Caki2 (cell line): ENCODE measurements around the gene MRPS11. TPM values are rescaled to one million over a fixed set of nuclear protein-coding genes. Genes with fewer than 3 reads are reported as not detected.
"Not testable (repeated sequence)": the region's sequence is repeated elsewhere in the genome, so short reads cannot be mapped to it uniquely, and the experiment has no call there.

Experiments used
- DNase-seq: peaks from one replicate; pipeline ENCODE4 v3.0.0-alpha.2; 2015; ENCODE audit warnings: low read depth
- in situ Hi-C: cut with HindIII; loops from 2 replicates; pipeline ENCODE4 v1.10.0; 2016; ENCODE audit warnings: low sequenced_read_pairs, low pct_unique_long_range_greater_than_20kb, mixed read lengths
- total RNA-seq: library from RNA; depleted of rRNA; stranded (reverse); fragments of >200 nt; shearing (Covaris generic); gene quantifications from 2 replicates; pipeline ENCODE4 v1.2.3, GENCODE V29; 2014; ENCODE audit warnings: low replicate concordance

MRPS11 gene
- total RNA-seq, 1 experiment from 2014 or later: 70.5 TPM

GRCh38 chr15:88453651-88454050 lies 13.9 kb upstream of the MRPS11 start:
- in situ Hi-C loops: no loop called here
- DNase-seq: no peak

GRCh38 chr15:88454236-88454635 lies 13.3 kb upstream of the MRPS11 start:
- DNase-seq: no peak
- in situ Hi-C loops: no loop called here

GRCh38 chr15:88454867-88455810 lies 12.4 kb upstream of the MRPS11 start:
- peak; percentile 47 for DNase-seq
- in situ Hi-C loops: no loop called here

DNA sequence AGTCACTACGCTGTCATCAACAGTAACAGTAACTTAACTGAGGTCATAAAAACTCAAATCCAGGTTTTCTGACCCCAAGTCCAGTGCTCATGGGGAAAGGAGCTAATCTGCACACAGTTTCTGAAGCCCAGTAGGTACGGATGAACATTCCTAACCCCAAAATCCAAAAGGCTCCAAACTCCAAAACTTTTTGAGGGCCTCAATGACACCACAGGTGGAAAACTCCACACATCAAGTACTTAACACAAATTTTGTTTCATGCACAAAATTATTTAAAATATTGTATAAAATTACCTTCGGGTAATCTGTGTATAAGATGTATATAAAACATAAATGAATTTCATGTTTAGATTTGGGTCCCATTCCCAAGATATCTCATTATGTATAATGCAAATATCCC lies 10.8 kb upstream of the MRPS11 start:
- DNase-seq: no peak
- in situ Hi-C loops: no loop called here

GRCh38 chr15:88463870-88464532 lies 3.5 kb upstream of the MRPS11 start:
- DNase-seq: no peak
- in situ Hi-C loops: no loop called here

- in situ Hi-C loops: no loop called here
- peak; percentile 14 for DNase-seq
Observed at GRCh38 chr15:88465633-88466224, 1.8 kb upstream of the MRPS11 start.

DNA sequence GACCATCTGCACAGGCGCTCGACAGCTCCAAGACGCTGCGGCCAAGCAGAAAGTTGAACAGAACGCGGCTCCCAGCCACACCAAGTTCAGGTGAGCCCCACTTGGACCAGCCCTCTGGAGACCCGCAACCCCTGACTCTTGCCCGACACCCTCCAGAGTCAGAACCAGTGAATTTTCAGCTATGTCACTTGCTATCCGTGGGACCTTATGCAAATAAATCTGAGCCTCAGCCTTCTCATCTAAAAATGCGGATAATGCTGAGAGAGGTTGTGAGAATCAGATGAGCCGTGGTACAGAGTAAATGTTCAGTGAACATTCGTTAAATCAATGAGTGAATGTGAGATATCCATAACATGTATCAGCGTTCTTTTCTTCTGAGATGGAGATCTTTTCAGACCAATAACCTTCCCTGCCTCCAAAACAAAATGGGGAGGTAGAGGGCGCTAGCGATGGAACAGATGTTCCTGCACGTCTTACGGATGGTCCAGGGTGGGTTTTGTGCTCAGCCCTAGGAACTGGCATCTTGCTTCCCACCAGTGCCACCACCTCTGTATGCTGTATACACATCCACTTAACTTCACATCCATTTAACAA lies 524 bp downstream of the MRPS11 start:
- in situ Hi-C loops: no loop called here

DNA sequence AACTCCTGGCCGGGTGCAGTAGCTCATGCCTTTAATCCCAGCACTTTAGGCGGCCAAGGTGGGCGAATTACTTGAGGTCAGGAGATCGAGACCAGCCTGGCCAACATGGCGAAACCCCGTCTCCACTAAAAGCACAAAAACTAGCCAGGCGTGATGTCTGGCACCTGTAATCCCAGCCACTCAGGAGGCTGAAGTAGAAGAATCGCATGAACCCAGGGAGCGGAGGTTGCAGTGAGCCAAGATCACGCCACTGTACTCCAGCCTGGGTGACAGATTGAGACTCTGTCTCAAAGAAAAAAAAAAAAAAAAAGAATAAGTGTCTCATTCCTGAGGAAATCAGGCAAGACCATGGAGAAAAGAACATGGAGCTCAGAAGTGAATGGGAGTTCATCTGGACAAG lies 1.2 kb downstream of the MRPS11 start:
- in situ Hi-C loops, DNase-seq: not testable (repeated sequence)

More for the DNA sequence above, 524 bp downstream of the MRPS11 start:
- no peak for DNase-seq

DNA sequence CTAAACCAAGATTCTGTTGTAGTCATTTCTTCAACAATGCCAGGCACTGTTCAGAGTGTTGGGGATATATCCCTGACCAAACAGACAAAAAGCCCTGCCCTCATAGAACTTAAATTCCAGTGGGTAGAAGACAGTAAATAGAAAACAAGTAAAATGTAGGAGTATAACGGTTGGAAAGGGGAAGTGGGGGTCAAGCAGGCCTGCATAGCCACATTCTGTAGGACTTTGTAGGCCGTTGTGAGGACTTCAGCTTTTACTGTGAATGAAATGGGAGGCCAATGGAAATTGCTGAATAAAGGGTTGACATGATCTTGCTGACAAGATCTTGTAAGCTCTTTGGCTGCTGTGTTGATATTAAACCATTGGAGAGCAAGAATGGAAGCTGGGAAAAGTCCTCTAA lies 1.8 kb downstream of the MRPS11 start:
- no peak for DNase-seq
- in situ Hi-C loops: no loop called here

- DNase-seq: no peak
- in situ Hi-C loops: no loop called here
Observed at GRCh38 chr15:88470625-88471372, 3.3 kb downstream of the MRPS11 start.

GRCh38 chr15:88472225-88472624 lies 4.7 kb downstream of the MRPS11 start:
- DNase-seq: no peak
- in situ Hi-C loops: no loop called here

DNA sequence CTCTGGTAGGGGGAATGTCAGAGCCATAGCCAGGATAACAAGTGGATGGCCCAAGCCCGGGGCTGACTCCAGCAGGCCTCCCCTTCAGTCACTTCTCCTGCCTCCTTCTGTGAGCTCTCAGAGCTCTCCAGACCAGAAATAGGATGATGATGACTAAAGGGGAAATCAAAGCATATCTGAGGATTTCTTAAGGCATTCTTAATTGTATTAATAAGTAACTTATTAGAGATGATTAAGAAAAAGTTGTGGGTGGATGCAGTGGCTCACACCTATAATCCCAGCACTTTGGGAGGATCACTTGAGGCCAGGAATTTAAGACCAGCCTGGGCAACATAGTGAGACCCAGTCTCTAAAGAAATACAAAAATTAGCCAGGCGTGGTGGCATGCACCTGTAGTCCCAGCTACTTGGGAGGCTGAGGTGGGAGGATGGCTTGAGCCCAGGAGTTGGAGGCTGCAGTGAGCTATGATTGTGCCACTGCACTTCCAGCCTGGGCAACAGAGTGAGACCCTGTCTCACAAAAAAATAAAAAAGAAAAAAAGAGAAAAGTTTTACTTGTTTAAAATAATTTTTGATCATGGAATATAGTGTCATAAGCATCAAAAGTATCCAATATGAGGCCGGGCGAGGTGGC lies 6.3 kb downstream of the MRPS11 start:
- DNase-seq: peak; percentile 30
- in situ Hi-C loops: not testable (repeated sequence)

- in situ Hi-C loops: no loop called here
- peak; percentile 19 for DNase-seq
Observed at GRCh38 chr15:88476635-88477060, 9.1 kb downstream of the MRPS11 start.

DNA sequence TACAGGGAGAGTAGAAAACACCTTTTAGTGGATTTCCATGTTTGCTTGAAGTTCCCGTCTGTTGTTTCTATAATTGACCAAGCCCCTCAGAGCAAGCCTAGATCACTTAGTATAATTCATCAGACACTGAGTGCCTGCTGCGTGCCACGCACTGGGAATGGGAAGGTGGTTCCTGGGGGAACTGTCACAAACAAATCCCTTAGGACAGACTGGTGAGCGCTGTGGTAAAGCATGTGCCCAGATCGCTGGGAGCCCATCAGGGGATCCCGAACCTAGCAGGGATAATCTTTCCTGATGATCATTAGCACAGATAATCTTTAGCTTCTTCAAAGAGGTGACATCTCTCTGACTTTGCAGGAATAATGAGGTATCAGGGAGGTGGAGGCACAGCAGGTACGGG lies 9.6 kb downstream of the MRPS11 start:
- in situ Hi-C loops: no loop called here
- no peak for DNase-seq

- in situ Hi-C loops: no loop called here
- no peak for DNase-seq
Observed at GRCh38 chr15:88477904-88478303, 10.4 kb downstream of the MRPS11 start.

- in situ Hi-C loops: no loop called here
- no peak for DNase-seq
Observed at GRCh38 chr15:88479169-88479568, 11.7 kb downstream of the MRPS11 start.

GRCh38 chr15:88480981-88481380 lies 13.5 kb downstream of the MRPS11 start:
- in situ Hi-C loops: no loop called here

GRCh38 chr15:88482263-88482662 lies 14.8 kb downstream of the MRPS11 start:
- no peak for DNase-seq
- in situ Hi-C loops: no loop called here

More at GRCh38 chr15:88480981-88481380, 13.5 kb downstream of the MRPS11 start:
- DNase-seq: no peak
